Activated T-cell treated with anti-CD3 and anti-CD28 coated beads, Interleukin-2, amount 50 U/mL, for 1 hour (primary cell): ENCODE measurements around the gene RPTOR.

Source experiments
- DNase-seq: peaks from one replicate; pipeline ENCODE4 v3.0.0-alpha.2; 2020

The RPTOR gene

GRCh38 chr17:80941171-80941570 lies 396.5 kb downstream of the RPTOR start:
- no peak for DNase-seq

- DNase-seq, result no peak
These were observed 397.2 kb downstream of the RPTOR start for GRCh38 chr17:80941743-80942422.

- DNase-seq, result no peak
These were observed 398.0 kb downstream of the RPTOR start for GRCh38 chr17:80942423-80943345.

GRCh38 chr17:80943346-80944145 lies 398.9 kb downstream of the RPTOR start:
- DNase-seq, result no peak

- no peak for DNase-seq
These were observed 399.7 kb downstream of the RPTOR start for GRCh38 chr17:80944326-80944725.

- DNase-seq, result no peak
These were observed 401.1 kb downstream of the RPTOR start for GRCh38 chr17:80945736-80946135.

- no peak for DNase-seq
These were observed 401.8 kb downstream of the RPTOR start for GRCh38 chr17:80946449-80946848.

GRCh38 chr17:80947200-80947940 lies 402.7 kb downstream of the RPTOR start:
- DNase-seq, result no peak

- DNase-seq, result no peak
These were observed 403.7 kb downstream of the RPTOR start for GRCh38 chr17:80948019-80948975.

GRCh38 chr17:80948976-80949450 lies 404.4 kb downstream of the RPTOR start:
- no peak for DNase-seq

- no peak for DNase-seq
These were observed 405.1 kb downstream of the RPTOR start for GRCh38 chr17:80949451-80950421.

GRCh38 chr17:80950466-80951120 lies 406.0 kb downstream of the RPTOR start:
- no peak for DNase-seq

GRCh38 chr17:80951121-80952090 lies 406.8 kb downstream of the RPTOR start:
- no peak for DNase-seq

- DNase-seq, result no peak
These were observed 407.7 kb downstream of the RPTOR start for GRCh38 chr17:80952291-80952690.

- DNase-seq, result no peak
These were observed 409.1 kb downstream of the RPTOR start for GRCh38 chr17:80953471-80954315.

GRCh38 chr17:80955078-80955477 lies 410.4 kb downstream of the RPTOR start:
- no peak for DNase-seq

GRCh38 chr17:80955671-80956280 lies 411.1 kb downstream of the RPTOR start:
- no peak for DNase-seq
